Measurements from ENCODE around the gene ERBB4. TPM values are rescaled to one million over a fixed set of nuclear protein-coding genes. Genes with fewer than 3 reads are reported as not detected.

ERBB4 gene
- polyA plus RNA-seq, 2 of the 4 experiments (the other 2 are of a cell fraction), result not detected

- ATAC-seq, result no peak
Measured at GRCh38 chr2:211391189-211391567, 1147.4 kb downstream of the ERBB4 start.

GRCh38 chr2:211390536-211391188 is 1147.9 kb downstream of the ERBB4 start:
- Histone ChIP-seq H3K9me3 (no peaks in the 10 kb centered on the region), H3K27ac (no peak overlapping the region), H3K4me2 (no peak overlapping the region), H3K4me1 (no peaks in the 10 kb centered on the region), H3K4me3 (no peak overlapping the region)
- ATAC-seq (no peak), FAIRE-seq (no peak), DNase-seq (ENCODE audit: low read depth in 1 of 2, low spot score in 1 of 2) (no peak)
- TF ChIP-seq CHD4 (IDR thresholded peaks at IDR 0.05; ENCODE audit: borderline replicate concordance) (no peak), NPAS2 (CRISPR knock-in tag; IDR thresholded peaks at IDR 0.05; ENCODE audit: borderline replicate concordance) (no peak), HEYL (CRISPR knock-in tag; IDR thresholded peaks at IDR 0.05) (no peak), KDM1A (IDR thresholded peaks at IDR 0.05; ENCODE audit: low read depth) (no peak), EP300 (IDR thresholded peaks at IDR 0.05) (no peak), USF2 (IDR thresholded peaks at IDR 0.05) (no peak), RAD21 (conservative IDR thresholded peaks at IDR 0.05 in 1 of 2, IDR thresholded peaks at IDR 0.05 in 1 of 2) (no peak), SREBF2 (IDR thresholded peaks at IDR 0.05) (no peak), JUNB (IDR thresholded peaks at IDR 0.05) (no peak), RNF2 (IDR thresholded peaks at IDR 0.05; ENCODE audit: borderline replicate concordance, low read depth) (no peak), POLR2A (IDR thresholded peaks at IDR 0.05; ENCODE audit: low read length) (no peak), HDAC2 (IDR thresholded peaks at IDR 0.05) (no peak), ESRRA (IDR thresholded peaks at IDR 0.05; ENCODE audit: borderline replicate concordance, low read length) (no peak), FOXS1 (CRISPR knock-in tag; IDR thresholded peaks at IDR 0.05) (no peak), ZNF302 (CRISPR knock-in tag; IDR thresholded peaks at IDR 0.05) (no peak), FOSB (CRISPR knock-in tag; IDR thresholded peaks at IDR 0.05) (no peak), ELK1 (IDR thresholded peaks at IDR 0.05; ENCODE audit: low read depth, low read length) (no peak)
- CTCF ChIA-PET, result interaction anchor here (1.1 kb wide), 1 partner anchor 11 kb away, joined by 3 read pairs; no protein-coding TSS in a partner anchor
- WGBS (ENCODE audit: missing lambda C conversion rate), result 49% methylated on average over 5 of the region's 5 CpGs
- POLR2A ChIA-PET, result no interaction called here

More at GRCh38 chr2:211391189-211391567, 1147.4 kb downstream of the ERBB4 start:
- Histone ChIP-seq H3K4me3 (no peak overlapping the region), H3K27ac (no peak overlapping the region), H3K4me2 (no peak overlapping the region), H3K4me1 (no peaks in the 10 kb centered on the region), H3K9me3 (no peaks in the 10 kb centered on the region)
- TF ChIP-seq KDM5A (IDR thresholded peaks at IDR 0.05) (no peak), RNF2 (IDR thresholded peaks at IDR 0.05; ENCODE audit: borderline replicate concordance, low read depth) (no peak), ZFP36 (IDR thresholded peaks at IDR 0.05; ENCODE audit: borderline replicate concordance, partially characterized antibody) (no peak), HDAC2 (IDR thresholded peaks at IDR 0.05) (no peak), MAZ (IDR thresholded peaks at IDR 0.05; ENCODE audit: borderline replicate concordance, low read depth, low read length) (no peak)
- DNase-seq (ENCODE audit: low read depth in 1 of 2, low spot score in 1 of 2) (no peak), FAIRE-seq (no peak)
- ChIA-PET POLR2A (no interaction called here), CTCF (interaction anchor here (1.1 kb wide), 1 partner anchor 11 kb away, joined by 3 read pairs; no protein-coding TSS in a partner anchor)
- 71% methylated on average over 3 of the region's 3 CpGs for WGBS (ENCODE audit: missing lambda C conversion rate)

GRCh38 chr2:211387734-211388133 is 1150.9 kb downstream of the ERBB4 start:
- Histone ChIP-seq H3K27ac (no peak overlapping the region), H3K4me1 (no peaks in the 10 kb centered on the region), H3K9me3 (no peaks in the 10 kb centered on the region), H3K4me3 (no peak overlapping the region), H3K4me2 (no peak overlapping the region)
- DNase-seq (ENCODE audit: low read depth in 1 of 2, low spot score in 1 of 2) (no peak), ATAC-seq (no peak), FAIRE-seq (no peak)
- TF ChIP-seq HOXB13 (CRISPR knock-in tag; IDR thresholded peaks at IDR 0.05; ENCODE audit: low read depth) (no peak), CEBPB (IDR thresholded peaks at IDR 0.05) (no peak), ZC3H11A (IDR thresholded peaks at IDR 0.05) (no peak), MAFK (IDR thresholded peaks at IDR 0.05; ENCODE audit: partially characterized antibody) (no peak), POLR2A (IDR thresholded peaks at IDR 0.05; ENCODE audit: low read length) (no peak), SMC3 (IDR thresholded peaks at IDR 0.05) (no peak)
- 54% methylated on average over 6 of the region's 6 CpGs for WGBS (ENCODE audit: missing lambda C conversion rate)
- POLR2A ChIA-PET, result no interaction called here
- CTCF ChIA-PET, result no interaction called here
